Endothelial cell (in vitro differentiated cells): Measurements from ENCODE around the gene ANAPC5. TPM values are rescaled to one million over a fixed set of nuclear protein-coding genes. Genes with fewer than 3 reads are reported as not detected.

Experiments used
- DNase-seq: peaks from one replicate; pipeline ENCODE4 v3.0.0; 2021; ENCODE audit warnings: low spot score
- H3K27ac Mint-ChIP-seq: one replicate; pipeline ENCODE4 v1.8.0; 2021; ENCODE audit warnings: mixed read lengths, inconsistent platforms; ENCODE audit not compliant: unreplicated experiment
- H3K27me3 Mint-ChIP-seq: one replicate; pipeline ENCODE4 v1.8.0; 2021; ENCODE audit warnings: mild to moderate bottlenecking, moderate library complexity, mixed read lengths, inconsistent platforms; ENCODE audit not compliant: unreplicated experiment
- H3K36me3 Mint-ChIP-seq: one replicate; pipeline ENCODE4 v1.8.0; 2021; ENCODE audit warnings: mild to moderate bottlenecking, low read depth, mixed read lengths, inconsistent platforms; ENCODE audit not compliant: unreplicated experiment
- H3K4me1 Mint-ChIP-seq: one replicate; pipeline ENCODE4 v1.8.0; 2021; ENCODE audit warnings: mild to moderate bottlenecking, mixed read lengths, inconsistent platforms; ENCODE audit not compliant: unreplicated experiment
- H3K4me3 Mint-ChIP-seq: one replicate; pipeline ENCODE4 v1.8.0; 2021; ENCODE audit warnings: mild to moderate bottlenecking, mixed read lengths, inconsistent platforms; ENCODE audit not compliant: unreplicated experiment
- H3K9me3 Mint-ChIP-seq: one replicate; pipeline ENCODE4 v1.8.0; 2021; ENCODE audit warnings: mixed read lengths, inconsistent platforms; ENCODE audit not compliant: unreplicated experiment
- total RNA-seq: library from RNA; stranded (reverse); fragmentation: NEBNext Ultra II Directional; extraction: Animal tissue kit (Norgen Biotek cat#: 25700); gene quantifications from one replicate; pipeline ENCODE4 v1.2.1, GENCODE V29; 2021; ENCODE audit not compliant: unreplicated experiment
- TF ChIP-seq, protein P1 (sequence below): fragments of 200-600 bp; sonication (generic); IDR thresholded peaks from one replicate; pipeline ENCODE4 v1.5.0; 2021; ENCODE audit warnings: antibody characterized with exemption; ENCODE audit not compliant: unreplicated experiment

The ANAPC5 gene
- total RNA-seq, 1 donor from 2014 or later = 68.7 TPM

DNA sequence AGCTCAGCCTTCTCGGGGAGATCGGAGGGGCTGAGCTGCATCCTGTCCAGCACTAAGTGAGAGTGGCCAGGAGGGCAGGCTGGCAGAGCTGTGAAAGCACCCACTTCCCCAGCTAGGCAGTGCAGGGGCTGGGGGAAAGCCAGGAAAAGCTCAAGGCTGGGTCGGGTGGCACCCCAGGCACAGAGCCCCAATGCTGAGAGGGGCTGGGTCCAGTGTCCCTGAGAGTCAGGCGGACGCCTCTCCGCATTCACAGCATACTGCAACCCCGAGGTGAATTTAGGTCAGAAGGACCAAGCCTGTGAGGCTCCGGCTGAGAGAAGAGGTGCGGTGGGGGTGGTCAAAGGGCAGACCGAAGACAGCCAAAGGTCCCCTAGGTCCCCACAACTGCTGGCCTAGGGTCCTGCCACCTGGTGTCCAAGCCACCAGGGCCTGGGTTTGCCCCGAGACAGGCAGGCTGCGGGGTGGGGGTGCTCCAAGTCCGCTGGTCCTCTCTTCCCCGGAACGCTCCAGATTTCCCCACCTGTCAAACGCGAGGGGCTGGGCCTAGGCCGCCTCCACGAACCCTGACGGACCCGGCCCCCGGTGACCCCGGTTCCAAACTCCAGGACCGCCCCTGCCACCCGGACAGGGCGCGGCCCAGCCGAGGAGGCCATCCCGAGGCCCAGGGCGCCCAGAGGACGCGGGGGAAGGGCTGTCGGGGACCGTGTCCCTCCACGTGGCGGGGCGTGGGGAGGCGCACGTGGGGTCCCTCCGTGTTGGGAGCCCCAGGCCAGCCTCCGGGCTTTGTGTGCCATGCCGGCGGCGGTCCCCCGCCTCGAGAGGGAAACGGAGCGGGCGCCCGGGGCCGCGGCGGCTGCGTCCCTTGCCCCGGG lies 56.2 kb downstream of the ANAPC5 start:
- no peak overlapping the region for H3K27ac Mint-ChIP-seq
- TF ChIP-seq, protein P1, sequence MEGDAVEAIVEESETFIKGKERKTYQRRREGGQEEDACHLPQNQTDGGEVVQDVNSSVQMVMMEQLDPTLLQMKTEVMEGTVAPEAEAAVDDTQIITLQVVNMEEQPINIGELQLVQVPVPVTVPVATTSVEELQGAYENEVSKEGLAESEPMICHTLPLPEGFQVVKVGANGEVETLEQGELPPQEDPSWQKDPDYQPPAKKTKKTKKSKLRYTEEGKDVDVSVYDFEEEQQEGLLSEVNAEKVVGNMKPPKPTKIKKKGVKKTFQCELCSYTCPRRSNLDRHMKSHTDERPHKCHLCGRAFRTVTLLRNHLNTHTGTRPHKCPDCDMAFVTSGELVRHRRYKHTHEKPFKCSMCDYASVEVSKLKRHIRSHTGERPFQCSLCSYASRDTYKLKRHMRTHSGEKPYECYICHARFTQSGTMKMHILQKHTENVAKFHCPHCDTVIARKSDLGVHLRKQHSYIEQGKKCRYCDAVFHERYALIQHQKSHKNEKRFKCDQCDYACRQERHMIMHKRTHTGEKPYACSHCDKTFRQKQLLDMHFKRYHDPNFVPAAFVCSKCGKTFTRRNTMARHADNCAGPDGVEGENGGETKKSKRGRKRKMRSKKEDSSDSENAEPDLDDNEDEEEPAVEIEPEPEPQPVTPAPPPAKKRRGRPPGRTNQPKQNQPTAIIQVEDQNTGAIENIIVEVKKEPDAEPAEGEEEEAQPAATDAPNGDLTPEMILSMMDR = no peak
- H3K4me1 Mint-ChIP-seq = peaks cover 20% of the 10 kb centered on the region
- peaks cover 6% of the 10 kb centered on the region for H3K27me3 Mint-ChIP-seq
- H3K9me3 Mint-ChIP-seq = no peaks in the 10 kb centered on the region
- peak overlapping the region; percentile 94 for H3K4me3 Mint-ChIP-seq
- H3K36me3 Mint-ChIP-seq = peaks cover 6% of the 10 kb centered on the region
- DNase-seq = peak; percentile 27

GRCh38 chr12:121295116-121295745 lies 57.0 kb downstream of the ANAPC5 start:
- H3K9me3 Mint-ChIP-seq = no peaks in the 10 kb centered on the region
- H3K4me3 Mint-ChIP-seq = peak overlapping the region; percentile 94
- H3K27ac Mint-ChIP-seq = no peak overlapping the region
- H3K4me1 Mint-ChIP-seq = peaks cover 14% of the 10 kb centered on the region
- H3K27me3 Mint-ChIP-seq = peaks cover 6% of the 10 kb centered on the region
- H3K36me3 Mint-ChIP-seq = peaks cover 6% of the 10 kb centered on the region
- DNase-seq = no peak
- TF ChIP-seq, protein P1 = no peak

GRCh38 chr12:121294151-121294889 lies 57.9 kb downstream of the ANAPC5 start:
- TF ChIP-seq, protein P1 = no peak
- DNase-seq = no peak
- no peaks in the 10 kb centered on the region for H3K9me3 Mint-ChIP-seq
- no peak overlapping the region for H3K4me3 Mint-ChIP-seq
- peaks cover 10% of the 10 kb centered on the region for H3K36me3 Mint-ChIP-seq
- peaks cover 8% of the 10 kb centered on the region for H3K4me1 Mint-ChIP-seq
- peaks cover 6% of the 10 kb centered on the region for H3K27me3 Mint-ChIP-seq
- no peak overlapping the region for H3K27ac Mint-ChIP-seq

GRCh38 chr12:121293603-121294002 lies 58.6 kb downstream of the ANAPC5 start:
- TF ChIP-seq, protein P1 = no peak
- H3K9me3 Mint-ChIP-seq = no peaks in the 10 kb centered on the region
- no peak for DNase-seq
- peaks cover 6% of the 10 kb centered on the region for H3K27me3 Mint-ChIP-seq
- H3K36me3 Mint-ChIP-seq = peaks cover 10% of the 10 kb centered on the region
- no peak overlapping the region for H3K27ac Mint-ChIP-seq
- H3K4me3 Mint-ChIP-seq = no peak overlapping the region
- peaks cover 10% of the 10 kb centered on the region for H3K4me1 Mint-ChIP-seq
